HG02885 (cell line): ENCODE measurements around the gene NFE2L2.
"Not testable (repeated sequence)": the region's sequence is repeated elsewhere in the genome, so short reads cannot be mapped to it uniquely, and the experiment has no call there.

Experiments used
- ATAC-seq: cut with Tn5 transposase; IDR thresholded peaks from one replicate; pipeline ENCODE4 v1.9.1; 2021; ENCODE audit warnings: mild to moderate bottlenecking; ENCODE audit not compliant: unreplicated experiment, poor library complexity

Gene NFE2L2

GRCh38 chr2:177207101-177207500 lies 57.4 kb downstream of the NFE2L2 start:
- peak; percentile 66 for ATAC-seq

- no peak for ATAC-seq
These were observed 60.1 kb downstream of the NFE2L2 start for GRCh38 chr2:177204417-177204816.

- ATAC-seq, result no peak
These were observed 62.6 kb downstream of the NFE2L2 start for GRCh38 chr2:177201919-177202346.

DNA sequence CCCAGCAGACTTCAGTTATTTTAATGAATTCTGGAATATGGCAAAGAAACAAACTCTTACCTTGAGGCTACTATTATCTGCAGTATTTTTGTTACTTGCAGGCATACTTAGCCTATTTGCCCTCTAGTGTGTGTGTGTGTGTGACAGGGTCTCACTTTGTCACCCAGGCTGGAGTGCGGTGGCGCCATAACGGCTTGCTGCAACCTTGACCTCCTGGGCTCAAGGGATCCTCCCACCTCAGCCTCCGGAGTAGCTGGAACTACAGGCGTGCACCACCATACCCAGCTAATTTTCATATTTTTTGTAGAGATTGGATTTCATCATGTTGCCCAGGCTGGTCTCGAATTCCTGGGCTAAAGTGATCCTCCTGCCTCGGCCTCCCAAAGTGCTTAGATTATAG lies 64.1 kb downstream of the NFE2L2 start:
- ATAC-seq, result not testable (repeated sequence)

GRCh38 chr2:177195194-177195593 lies 69.3 kb downstream of the NFE2L2 start:
- ATAC-seq, result no peak

GRCh38 chr2:177193240-177193639 lies 71.3 kb downstream of the NFE2L2 start:
- peak; percentile 78 for ATAC-seq

GRCh38 chr2:177192788-177193187 lies 71.7 kb downstream of the NFE2L2 start:
- no peak for ATAC-seq

GRCh38 chr2:177190941-177191340 lies 73.6 kb downstream of the NFE2L2 start:
- no peak for ATAC-seq

GRCh38 chr2:177188482-177189469 lies 75.8 kb downstream of the NFE2L2 start:
- no peak for ATAC-seq

DNA sequence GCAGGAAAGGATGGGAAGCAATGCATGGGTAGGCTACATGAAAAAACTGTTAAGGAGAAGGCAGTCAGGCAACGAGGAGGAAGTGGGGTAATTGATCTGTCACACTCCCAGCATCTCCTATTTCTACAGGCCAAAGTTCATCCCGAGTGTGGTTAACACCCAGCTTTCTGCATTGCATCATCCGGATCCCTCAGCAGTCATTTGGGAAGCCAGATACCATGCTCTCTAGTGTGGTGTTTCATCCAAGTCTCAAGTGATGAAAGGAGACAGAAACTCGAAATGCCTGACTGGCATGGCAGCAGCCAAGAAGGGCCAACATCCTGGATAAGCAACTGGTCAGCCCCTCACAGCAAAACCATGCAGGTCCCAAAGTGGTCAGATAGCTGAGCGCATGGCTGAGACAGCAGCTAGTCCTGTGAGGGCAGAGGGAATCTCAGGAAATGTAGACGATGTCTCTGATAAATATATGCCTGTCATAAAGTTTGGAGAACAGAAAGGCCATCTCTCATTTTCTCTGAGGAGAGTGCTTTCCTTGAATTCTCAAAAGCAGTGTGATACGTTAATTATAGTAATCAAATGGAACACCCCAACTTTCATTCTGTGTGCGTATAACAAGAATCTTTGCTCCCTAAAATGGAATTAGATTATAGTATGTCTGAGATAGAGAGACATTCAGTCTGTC lies 76.8 kb downstream of the NFE2L2 start:
- no peak for ATAC-seq

DNA sequence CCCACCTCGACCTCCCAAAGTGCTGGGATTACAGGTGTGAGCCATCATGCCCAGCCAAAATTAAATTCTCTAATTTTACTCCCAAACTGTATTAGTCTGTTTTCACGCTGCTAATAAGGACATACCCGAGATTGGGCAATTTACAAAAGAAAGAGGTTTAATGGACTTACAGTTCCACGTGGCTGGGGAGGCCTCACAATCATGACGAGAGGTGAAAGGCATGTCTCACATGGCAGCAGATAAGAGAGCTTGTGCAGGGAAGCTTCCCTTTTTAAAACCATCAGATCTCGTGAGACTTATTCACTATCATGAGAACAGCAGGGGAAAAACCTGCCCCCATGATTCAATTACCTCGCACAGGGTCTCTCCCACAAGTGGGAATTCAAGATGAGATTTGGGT lies 78.5 kb downstream of the NFE2L2 start:
- not testable (repeated sequence) for ATAC-seq

- ATAC-seq, result no peak
These were observed 79.9 kb downstream of the NFE2L2 start for GRCh38 chr2:177184606-177185005.

DNA sequence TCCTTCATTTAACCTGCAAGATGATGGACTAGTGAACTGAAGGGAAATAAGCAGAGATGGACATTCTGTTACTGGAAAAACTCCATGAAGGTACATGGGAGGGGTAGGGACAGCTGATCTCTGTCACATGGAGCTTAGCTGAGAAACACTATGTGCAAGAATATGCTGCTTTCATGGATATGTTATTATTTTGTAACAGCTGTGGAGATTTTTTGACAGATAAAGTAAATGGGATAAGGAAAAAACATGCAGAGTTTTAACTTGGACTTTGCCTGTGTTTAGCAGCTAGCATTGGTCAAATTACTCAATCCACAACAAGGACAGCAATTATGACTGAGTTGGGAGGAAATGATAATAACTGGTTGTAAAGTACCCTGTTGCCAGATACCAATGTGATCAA lies 80.7 kb downstream of the NFE2L2 start:
- ATAC-seq, result no peak
